HG02798 (cell line): ENCODE measurements around the gene GALNT6.
A peak's percentile ranks its signal among the peaks of the same experiment; 100 is the strongest.
"Not testable (repeated sequence)": the region's sequence is repeated elsewhere in the genome, so short reads cannot be mapped to it uniquely, and the experiment has no call there.

Source experiments
- ATAC-seq: cut with Tn5 transposase; IDR thresholded peaks from one replicate; pipeline ENCODE4 v1.9.1; 2021; ENCODE audit warnings: mild to moderate bottlenecking; ENCODE audit not compliant: unreplicated experiment, poor library complexity

The GALNT6 gene

GRCh38 chr12:51361161-51362016 lies 29.8 kb downstream of the GALNT6 start:
- ATAC-seq = no peak

GRCh38 chr12:51360315-51360714 lies 30.9 kb downstream of the GALNT6 start:
- no peak for ATAC-seq

- no peak for ATAC-seq
These were observed 31.4 kb downstream of the GALNT6 start for GRCh38 chr12:51359851-51360250.

- no peak for ATAC-seq
These were observed 32.7 kb downstream of the GALNT6 start for GRCh38 chr12:51358496-51358895.

GRCh38 chr12:51357374-51358047 lies 33.7 kb downstream of the GALNT6 start:
- ATAC-seq = no peak

GRCh38 chr12:51351913-51352532 lies 39.2 kb downstream of the GALNT6 start:
- ATAC-seq = no peak

- ATAC-seq = no peak
These were observed 42.2 kb downstream of the GALNT6 start for GRCh38 chr12:51349026-51349425.

GRCh38 chr12:51348116-51348515 lies 43.1 kb downstream of the GALNT6 start:
- ATAC-seq = no peak

GRCh38 chr12:51346581-51346980 lies 44.6 kb downstream of the GALNT6 start, which contains the start of gene CELA1:
CELA1 (minus strand) TSS chr12:51346679; CDS start chr12:51346638, 41 bp downstream.
- ATAC-seq = no peak

- no peak for ATAC-seq
These were observed 45.5 kb downstream of the GALNT6 start for GRCh38 chr12:51345681-51346080.

GRCh38 chr12:51343201-51343600 lies 48.0 kb downstream of the GALNT6 start:
- no peak for ATAC-seq

- ATAC-seq = no peak
These were observed 48.8 kb downstream of the GALNT6 start for GRCh38 chr12:51342416-51342815.

GRCh38 chr12:51341251-51342007 lies 49.8 kb downstream of the GALNT6 start:
- ATAC-seq = peak; percentile 44

GRCh38 chr12:51339750-51340149 lies 51.5 kb downstream of the GALNT6 start:
- ATAC-seq = no peak

GRCh38 chr12:51337336-51337735 lies 53.9 kb downstream of the GALNT6 start:
- ATAC-seq = not testable (repeated sequence)

GRCh38 chr12:51335931-51336330 lies 55.3 kb downstream of the GALNT6 start:
- no peak for ATAC-seq

- no peak for ATAC-seq
These were observed 56.4 kb downstream of the GALNT6 start for GRCh38 chr12:51334764-51335163.

GRCh38 chr12:51333536-51333935 lies 57.7 kb downstream of the GALNT6 start:
- ATAC-seq = no peak

GRCh38 chr12:51330186-51330585 lies 61.0 kb downstream of the GALNT6 start:
- no peak for ATAC-seq

- no peak for ATAC-seq
These were observed 61.5 kb downstream of the GALNT6 start for GRCh38 chr12:51329742-51330141.
